ENCODE measurements around the gene HPD.

DNA sequence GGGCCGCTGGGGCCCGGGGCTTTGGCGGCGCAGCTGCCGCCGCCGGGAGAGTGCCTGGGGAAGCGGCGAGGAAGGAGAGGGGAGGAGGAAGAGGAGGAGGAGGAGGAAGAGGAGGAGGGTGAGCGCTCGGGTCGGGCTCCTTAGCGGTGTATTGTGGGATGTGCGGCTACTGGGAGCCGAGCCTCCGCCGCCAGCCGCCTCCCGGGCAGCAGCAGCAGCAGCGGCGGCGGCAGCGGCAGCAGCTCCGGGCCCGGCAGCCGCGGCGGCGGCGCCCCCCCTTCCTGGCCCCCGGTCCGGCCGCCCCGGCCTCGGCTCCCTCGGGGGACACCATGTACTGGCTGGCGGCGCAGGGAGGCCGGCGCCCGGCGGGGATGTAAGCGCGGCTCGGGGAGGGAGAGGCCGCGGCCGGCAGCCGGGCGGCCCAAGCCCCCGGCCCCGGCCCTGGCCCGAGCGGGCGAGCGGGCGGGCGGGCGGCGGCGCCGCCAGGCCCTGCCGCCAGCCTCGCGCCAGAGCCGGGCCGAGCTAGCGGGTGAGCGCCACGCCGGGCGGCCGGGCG, 54.7 kb downstream of the HPD start, which contains the start of gene SETD1B:
- TF ChIP-seq, protein P1, sequence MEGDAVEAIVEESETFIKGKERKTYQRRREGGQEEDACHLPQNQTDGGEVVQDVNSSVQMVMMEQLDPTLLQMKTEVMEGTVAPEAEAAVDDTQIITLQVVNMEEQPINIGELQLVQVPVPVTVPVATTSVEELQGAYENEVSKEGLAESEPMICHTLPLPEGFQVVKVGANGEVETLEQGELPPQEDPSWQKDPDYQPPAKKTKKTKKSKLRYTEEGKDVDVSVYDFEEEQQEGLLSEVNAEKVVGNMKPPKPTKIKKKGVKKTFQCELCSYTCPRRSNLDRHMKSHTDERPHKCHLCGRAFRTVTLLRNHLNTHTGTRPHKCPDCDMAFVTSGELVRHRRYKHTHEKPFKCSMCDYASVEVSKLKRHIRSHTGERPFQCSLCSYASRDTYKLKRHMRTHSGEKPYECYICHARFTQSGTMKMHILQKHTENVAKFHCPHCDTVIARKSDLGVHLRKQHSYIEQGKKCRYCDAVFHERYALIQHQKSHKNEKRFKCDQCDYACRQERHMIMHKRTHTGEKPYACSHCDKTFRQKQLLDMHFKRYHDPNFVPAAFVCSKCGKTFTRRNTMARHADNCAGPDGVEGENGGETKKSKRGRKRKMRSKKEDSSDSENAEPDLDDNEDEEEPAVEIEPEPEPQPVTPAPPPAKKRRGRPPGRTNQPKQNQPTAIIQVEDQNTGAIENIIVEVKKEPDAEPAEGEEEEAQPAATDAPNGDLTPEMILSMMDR (IDR thresholded peaks at IDR 0.05; ENCODE audit: low read depth, low read length, poor library complexity, severe bottlenecking), result no peak
- no peak for TF ChIP-seq EZH2phosphoT487 (IDR thresholded peaks at IDR 0.05; ENCODE audit: borderline replicate concordance, low read length)

All from DOHH2 (cell line).